Fibroblast of pulmonary artery (primary cell): Measurements from ENCODE around the gene PRKRIP1.

Experiments
- DNase-seq: peaks from one replicate; pipeline ENCODE4 v3.0.0-alpha.2; 2010; ENCODE audit warnings: low read depth
- H3K4me3 ChIP-seq: replicated peaks from 2 replicates; pipeline ENCODE4 v1.5.1; 2011; ENCODE audit warnings: low read depth, mild to moderate bottlenecking, control low read depth, low read length, moderate library complexity
- CTCF ChIP-seq: IDR thresholded peaks from 2 replicates; pipeline ENCODE4 v1.5.1; 2011; ENCODE audit warnings: mild to moderate bottlenecking, control low read depth, low read length, inconsistent platforms; ENCODE audit errors: missing control alignments

The PRKRIP1 gene

GRCh38 chr7:102410123-102410522 is 14.0 kb downstream of the PRKRIP1 start:
- DNase-seq = no peak
- no peak for TF ChIP-seq CTCF
- no peak overlapping the region for H3K4me3 ChIP-seq

GRCh38 chr7:102410918-102411317 is 14.8 kb downstream of the PRKRIP1 start:
- no peak for DNase-seq
- no peak overlapping the region for H3K4me3 ChIP-seq
- TF ChIP-seq CTCF = no peak

GRCh38 chr7:102412548-102412947 is 16.4 kb downstream of the PRKRIP1 start:
- peak; percentile 39 for DNase-seq
- H3K4me3 ChIP-seq = no peak overlapping the region
- peak; percentile 44 for TF ChIP-seq CTCF

- no peak for TF ChIP-seq CTCF
- DNase-seq = no peak
Measured at GRCh38 chr7:102413091-102413490, 16.9 kb downstream of the PRKRIP1 start.

GRCh38 chr7:102413611-102414010 is 17.4 kb downstream of the PRKRIP1 start:
- TF ChIP-seq CTCF = no peak
- H3K4me3 ChIP-seq = no peak overlapping the region
- no peak for DNase-seq

More at GRCh38 chr7:102413091-102413490, 16.9 kb downstream of the PRKRIP1 start:
- H3K4me3 ChIP-seq = no peak overlapping the region

- no peak for TF ChIP-seq CTCF
- DNase-seq = no peak
- H3K4me3 ChIP-seq = no peak overlapping the region
Measured at GRCh38 chr7:102415685-102416225, 19.6 kb downstream of the PRKRIP1 start.

- DNase-seq = no peak
- H3K4me3 ChIP-seq = no peak overlapping the region
- no peak for TF ChIP-seq CTCF
Measured at GRCh38 chr7:102416406-102416805, 20.2 kb downstream of the PRKRIP1 start.
